HL-60 (cell line): ENCODE results near the gene CYB561D2.
A peak's percentile ranks its signal among the peaks of the same experiment; 100 is the strongest.

Experiments used
- DNase-seq, 2 experiments: peaks; one replicate each; pipeline ENCODE4 v3.0.0-alpha.2; 2010 to 2020; ENCODE audit warnings: low read depth in 1 of 2, low spot score in 1 of 2
- H3K27ac ChIP-seq: fragments of 250-450 bp; sonication (Bioruptor Pico); replicated peaks from 2 replicates; pipeline ENCODE4 v1.5.1; 2020; ENCODE audit warnings: mild to moderate bottlenecking, moderate library complexity
- H3K27me3 ChIP-seq: fragments of 250-450 bp; sonication (Bioruptor Pico); 2 replicates; pipeline ENCODE4 v1.5.1; 2021; ENCODE audit warnings: mild to moderate bottlenecking, moderate library complexity; ENCODE audit not compliant: insufficient read depth, poor library complexity, severe bottlenecking
- H3K4me3 ChIP-seq: replicated peaks from 2 replicates; pipeline ENCODE4 v1.5.1; 2011; ENCODE audit warnings: mild to moderate bottlenecking, control low read depth, low read length; ENCODE audit not compliant: insufficient read depth
- CTCF ChIP-seq: IDR thresholded peaks from one replicate; pipeline ENCODE4 v1.5.1; 2011; ENCODE audit warnings: low read length, control low read depth, inconsistent platforms; ENCODE audit not compliant: insufficient read depth
- GABPA ChIP-seq: IDR thresholded peaks from 2 replicates; pipeline ENCODE4 v1.6.1; 2012; ENCODE audit warnings: low read depth
- POLR2AphosphoS5 ChIP-seq: IDR thresholded peaks from 2 replicates; pipeline ENCODE4 v1.6.1; 2012; ENCODE audit warnings: low read depth
- SPI1 ChIP-seq: IDR thresholded peaks from 2 replicates; pipeline ENCODE4 v1.6.1; 2012; ENCODE audit warnings: low read depth, mild to moderate bottlenecking, borderline replicate concordance
- TF ChIP-seq, protein P1 (sequence below): IDR thresholded peaks from 2 replicates; pipeline ENCODE4 v1.6.1; 2012; ENCODE audit warnings: low read depth; ENCODE audit not compliant: insufficient replicate concordance

The CYB561D2 gene

DNA sequence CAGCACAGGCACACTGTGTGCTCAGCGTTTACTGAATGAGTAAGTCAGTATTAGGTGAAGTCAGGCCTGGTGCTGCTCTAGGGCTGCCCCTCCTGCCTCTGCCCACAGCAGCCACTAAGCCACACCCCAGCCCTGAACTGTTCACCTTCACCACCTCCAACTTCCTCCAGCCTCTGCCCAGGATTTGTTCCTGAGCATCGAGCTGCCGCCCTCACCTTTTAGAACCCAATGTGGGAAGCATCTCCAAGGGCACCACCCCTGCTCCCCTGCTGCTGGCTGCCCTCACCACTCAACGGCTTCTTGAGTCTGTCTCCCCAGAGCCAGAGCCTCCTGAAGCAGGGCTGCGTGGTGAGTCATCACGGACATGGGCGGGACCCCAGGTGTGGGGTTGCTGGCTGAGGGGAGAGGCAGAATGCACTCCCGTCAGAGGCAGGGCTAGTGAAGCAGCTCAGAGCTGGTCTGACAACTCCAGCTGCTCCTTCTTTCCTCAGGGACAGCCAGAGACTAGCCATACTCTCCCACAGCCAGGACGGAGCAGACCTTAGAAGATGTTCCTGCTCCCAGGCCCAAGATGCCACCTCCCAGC lies 33.9 kb upstream of the CYB561D2 start:
- no peak for DNase-seq
- Histone ChIP-seq H3K27me3 (no peaks in the 10 kb centered on the region), H3K27ac (no peak overlapping the region), H3K4me3 (no peak overlapping the region)
- TF ChIP-seq, protein P1, sequence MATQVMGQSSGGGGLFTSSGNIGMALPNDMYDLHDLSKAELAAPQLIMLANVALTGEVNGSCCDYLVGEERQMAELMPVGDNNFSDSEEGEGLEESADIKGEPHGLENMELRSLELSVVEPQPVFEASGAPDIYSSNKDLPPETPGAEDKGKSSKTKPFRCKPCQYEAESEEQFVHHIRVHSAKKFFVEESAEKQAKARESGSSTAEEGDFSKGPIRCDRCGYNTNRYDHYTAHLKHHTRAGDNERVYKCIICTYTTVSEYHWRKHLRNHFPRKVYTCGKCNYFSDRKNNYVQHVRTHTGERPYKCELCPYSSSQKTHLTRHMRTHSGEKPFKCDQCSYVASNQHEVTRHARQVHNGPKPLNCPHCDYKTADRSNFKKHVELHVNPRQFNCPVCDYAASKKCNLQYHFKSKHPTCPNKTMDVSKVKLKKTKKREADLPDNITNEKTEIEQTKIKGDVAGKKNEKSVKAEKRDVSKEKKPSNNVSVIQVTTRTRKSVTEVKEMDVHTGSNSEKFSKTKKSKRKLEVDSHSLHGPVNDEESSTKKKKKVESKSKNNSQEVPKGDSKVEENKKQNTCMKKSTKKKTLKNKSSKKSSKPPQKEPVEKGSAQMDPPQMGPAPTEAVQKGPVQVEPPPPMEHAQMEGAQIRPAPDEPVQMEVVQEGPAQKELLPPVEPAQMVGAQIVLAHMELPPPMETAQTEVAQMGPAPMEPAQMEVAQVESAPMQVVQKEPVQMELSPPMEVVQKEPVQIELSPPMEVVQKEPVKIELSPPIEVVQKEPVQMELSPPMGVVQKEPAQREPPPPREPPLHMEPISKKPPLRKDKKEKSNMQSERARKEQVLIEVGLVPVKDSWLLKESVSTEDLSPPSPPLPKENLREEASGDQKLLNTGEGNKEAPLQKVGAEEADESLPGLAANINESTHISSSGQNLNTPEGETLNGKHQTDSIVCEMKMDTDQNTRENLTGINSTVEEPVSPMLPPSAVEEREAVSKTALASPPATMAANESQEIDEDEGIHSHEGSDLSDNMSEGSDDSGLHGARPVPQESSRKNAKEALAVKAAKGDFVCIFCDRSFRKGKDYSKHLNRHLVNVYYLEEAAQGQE: no peak
- TF ChIP-seq GABPA (no peak), POLR2AphosphoS5 (no peak), CTCF (no peak), SPI1 (no peak)

- Histone ChIP-seq H3K27ac (no peak overlapping the region), H3K4me3 (no peak overlapping the region), H3K27me3 (no peaks in the 10 kb centered on the region)
- no peak for DNase-seq
- TF ChIP-seq, protein P1: no peak
- TF ChIP-seq POLR2AphosphoS5: no peak
- no peak for TF ChIP-seq SPI1
- TF ChIP-seq CTCF: no peak
- no peak for TF ChIP-seq GABPA
Measured at GRCh38 chr3:50317300-50317699, 33.4 kb upstream of the CYB561D2 start.

DNA sequence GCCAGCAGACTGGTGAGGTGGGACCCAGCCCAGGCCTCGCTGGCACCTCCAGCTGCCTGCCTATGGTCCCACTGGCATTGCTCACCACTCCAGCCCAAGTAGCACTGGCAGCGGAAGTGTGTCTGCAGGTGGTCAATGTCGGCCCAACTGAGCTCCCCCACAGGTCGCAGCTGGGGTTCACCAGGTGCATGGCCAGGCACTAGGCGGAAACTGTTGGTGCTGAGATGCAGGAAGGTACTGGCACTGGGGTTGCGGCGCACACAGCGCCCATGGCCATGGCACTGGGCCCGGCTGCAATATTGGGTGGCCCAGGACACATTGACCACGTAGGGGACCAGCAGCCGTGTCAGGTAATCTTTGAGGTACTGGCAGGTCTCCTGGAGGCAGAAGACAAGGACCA lies 32.5 kb upstream of the CYB561D2 start:
- DNase-seq: no peak
- H3K27me3 ChIP-seq: no peaks in the 10 kb centered on the region
- H3K27ac ChIP-seq: no peak overlapping the region
- no peak overlapping the region for H3K4me3 ChIP-seq
- no peak for TF ChIP-seq POLR2AphosphoS5

GRCh38 chr3:50318615-50319014 lies 32.0 kb upstream of the CYB561D2 start:
- no peak overlapping the region for H3K27ac ChIP-seq
- TF ChIP-seq POLR2AphosphoS5: 0 out of 2 replicates have a peak, but pooled peaks have one; percentile 32
- TF ChIP-seq, protein P1: no peak
- no peak for TF ChIP-seq GABPA
- peak; percentile 94 for TF ChIP-seq SPI1
- no peak for TF ChIP-seq CTCF
- no peaks in the 10 kb centered on the region for H3K27me3 ChIP-seq
- peak in 1 of 2 experiments; percentile 60 for DNase-seq
- H3K4me3 ChIP-seq: no peak overlapping the region
